GM19328 (cell line): ENCODE measurements around the gene PLCB1.
A peak's percentile ranks its signal among the peaks of the same experiment; 100 is the strongest.

Experiments used
- ATAC-seq: cut with Tn5 transposase; IDR thresholded peaks from one replicate; pipeline ENCODE4 v1.9.1; 2021; ENCODE audit warnings: mild to moderate bottlenecking, moderate library complexity; ENCODE audit not compliant: unreplicated experiment

PLCB1 gene

DNA sequence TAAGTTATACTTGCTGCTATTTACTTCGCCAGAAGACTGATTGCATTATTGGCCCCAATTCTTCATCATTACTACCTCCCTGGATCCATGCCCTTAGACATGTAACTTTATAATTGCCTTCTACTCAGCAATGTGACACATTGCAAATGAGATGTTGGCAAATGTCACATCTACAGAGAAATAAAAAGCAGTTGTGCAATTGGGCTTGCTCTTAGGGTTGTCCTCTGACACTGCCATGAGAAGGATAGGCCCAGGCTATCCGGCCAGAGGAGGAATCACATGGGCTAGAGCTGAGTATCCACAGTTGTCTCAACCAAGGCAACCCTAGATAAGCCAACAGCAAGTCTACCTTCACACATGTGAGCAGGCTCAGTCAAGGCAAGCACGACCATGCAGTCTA lies 447.0 kb downstream of the PLCB1 start:
- no peak for ATAC-seq

DNA sequence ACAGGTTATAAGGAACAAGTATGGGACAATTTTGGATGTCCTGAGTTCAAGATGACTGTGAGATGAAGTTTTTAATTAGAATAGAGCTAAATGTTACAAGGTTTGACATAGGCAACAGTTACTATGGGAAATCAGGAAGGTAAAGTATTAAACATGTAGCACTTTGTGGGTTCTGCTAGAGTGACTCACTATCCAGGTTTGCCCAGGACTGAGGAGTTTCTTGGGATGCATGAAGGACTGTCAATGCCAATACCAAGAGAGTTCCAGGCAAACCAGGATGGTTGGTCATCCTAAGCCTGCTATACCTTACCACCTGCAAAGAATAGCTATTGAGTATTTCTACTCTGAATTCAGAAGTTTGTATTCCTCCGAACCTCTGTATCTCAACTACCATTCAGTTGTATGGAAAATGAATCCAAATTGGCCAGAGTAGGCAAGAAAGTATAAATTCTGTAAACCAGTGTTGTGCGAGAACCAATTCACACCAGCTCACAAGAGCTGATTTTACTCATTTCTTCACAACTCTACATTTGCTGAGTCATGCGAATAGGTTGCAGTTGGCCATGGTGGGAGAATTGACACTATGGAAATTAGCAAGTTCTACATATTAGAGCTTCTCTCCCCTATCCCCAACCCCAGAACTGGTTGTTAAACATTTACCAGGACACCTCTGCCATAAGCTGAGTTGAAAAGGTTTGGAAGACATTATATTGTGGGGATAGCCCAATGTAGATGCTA lies 449.5 kb downstream of the PLCB1 start:
- ATAC-seq = no peak

DNA sequence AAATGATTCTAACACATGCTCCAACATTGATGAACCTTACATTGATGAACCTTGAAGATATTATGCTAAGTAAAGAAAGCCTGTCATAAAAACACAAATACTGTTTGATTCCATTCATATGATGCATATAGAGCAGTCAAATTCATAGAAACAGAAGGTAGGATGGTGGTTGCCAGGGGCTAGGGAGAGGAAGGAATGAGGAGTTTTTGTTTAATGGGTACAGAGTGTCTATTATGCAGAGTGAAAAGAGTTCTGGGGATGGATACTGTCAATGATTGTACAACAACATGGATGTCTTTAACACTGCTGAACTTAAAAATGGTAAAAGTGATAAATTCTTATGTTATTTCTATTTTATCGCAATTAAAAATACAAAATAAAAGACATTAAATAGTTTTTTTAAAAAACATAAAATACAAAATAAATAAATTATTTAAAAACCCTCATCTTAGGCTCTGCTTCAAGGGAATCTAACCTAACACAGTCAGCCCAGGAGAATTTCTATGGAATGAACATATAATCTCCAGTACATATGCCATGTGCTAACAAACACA lies 451.0 kb downstream of the PLCB1 start:
- ATAC-seq = no peak

DNA sequence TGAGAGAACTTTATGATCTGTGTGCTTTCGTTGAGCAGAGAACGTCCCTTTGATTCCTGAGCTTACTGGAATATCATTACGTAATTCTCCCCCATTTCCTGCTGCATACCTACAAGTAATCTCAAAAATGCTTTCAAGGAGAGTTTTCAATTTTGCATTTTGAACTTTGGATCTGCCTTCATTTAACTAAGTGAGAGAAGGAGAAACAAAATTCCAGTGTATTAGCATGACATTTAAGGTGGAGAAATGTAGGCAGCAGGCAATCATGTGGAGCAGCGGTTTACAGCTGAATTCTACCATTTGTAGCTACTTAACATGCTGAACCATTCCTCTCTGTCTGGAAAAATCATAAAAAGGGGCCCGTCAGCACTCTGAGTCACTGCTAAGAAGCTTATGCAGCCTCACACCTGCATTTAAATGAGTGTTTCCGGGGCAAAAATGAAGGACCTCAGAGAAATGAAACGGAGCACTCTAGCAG lies 451.5 kb downstream of the PLCB1 start:
- no peak for ATAC-seq

DNA sequence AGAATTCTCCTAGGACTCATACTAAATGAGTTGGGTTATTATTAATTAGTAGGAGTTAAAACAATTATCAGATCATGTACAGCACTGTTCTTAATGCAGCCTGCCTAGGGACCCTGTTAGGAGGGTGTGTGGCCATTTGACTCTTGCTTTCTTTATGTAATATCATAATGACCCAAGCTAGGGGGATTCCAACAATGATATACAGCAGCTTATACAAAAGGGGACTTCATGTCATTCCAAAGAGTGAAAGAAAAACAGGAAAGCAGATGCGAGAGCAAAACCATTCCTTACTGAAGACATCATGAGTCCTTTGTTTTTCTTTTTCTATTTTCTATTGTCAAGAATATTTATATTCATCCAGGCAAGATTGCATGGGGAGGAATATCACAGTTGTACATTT lies 455.2 kb downstream of the PLCB1 start:
- no peak for ATAC-seq

DNA sequence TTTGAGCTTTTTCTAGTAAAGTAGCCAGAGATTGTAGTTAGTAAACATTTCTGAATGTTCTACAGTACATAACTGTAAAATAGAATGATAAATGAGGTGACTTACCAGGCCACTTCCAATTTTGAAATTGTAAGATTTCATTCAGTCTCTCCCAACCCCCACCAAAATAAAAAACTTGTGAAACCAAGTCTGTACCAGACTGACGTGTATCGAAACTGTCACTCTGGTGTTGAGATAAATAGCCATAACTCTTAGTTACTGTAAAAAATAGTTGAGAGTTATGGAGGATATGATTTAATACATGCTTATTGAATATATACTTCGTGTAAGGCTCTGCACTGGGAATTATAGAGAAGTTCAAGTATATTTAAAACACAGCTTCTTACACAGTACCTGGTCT lies 455.7 kb downstream of the PLCB1 start:
- no peak for ATAC-seq

DNA sequence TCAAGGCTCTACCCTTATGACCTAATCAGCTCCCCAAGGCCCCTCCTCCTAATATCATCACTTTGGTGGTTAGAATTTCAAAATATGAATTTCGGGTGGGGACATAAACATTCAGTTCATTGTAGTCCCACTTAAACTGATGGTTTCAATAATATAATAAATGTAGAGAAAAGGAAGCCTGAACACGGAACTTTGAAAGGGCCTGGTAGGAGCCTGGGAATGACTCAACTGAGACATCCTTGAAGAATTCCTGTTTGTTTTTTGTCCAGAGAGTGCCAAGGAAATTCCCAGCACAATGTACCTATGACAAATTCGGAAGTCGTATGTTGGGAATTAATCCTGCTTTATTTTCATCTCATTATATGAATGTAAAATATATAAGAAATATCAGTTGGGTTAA lies 457.9 kb downstream of the PLCB1 start:
- ATAC-seq = no peak

DNA sequence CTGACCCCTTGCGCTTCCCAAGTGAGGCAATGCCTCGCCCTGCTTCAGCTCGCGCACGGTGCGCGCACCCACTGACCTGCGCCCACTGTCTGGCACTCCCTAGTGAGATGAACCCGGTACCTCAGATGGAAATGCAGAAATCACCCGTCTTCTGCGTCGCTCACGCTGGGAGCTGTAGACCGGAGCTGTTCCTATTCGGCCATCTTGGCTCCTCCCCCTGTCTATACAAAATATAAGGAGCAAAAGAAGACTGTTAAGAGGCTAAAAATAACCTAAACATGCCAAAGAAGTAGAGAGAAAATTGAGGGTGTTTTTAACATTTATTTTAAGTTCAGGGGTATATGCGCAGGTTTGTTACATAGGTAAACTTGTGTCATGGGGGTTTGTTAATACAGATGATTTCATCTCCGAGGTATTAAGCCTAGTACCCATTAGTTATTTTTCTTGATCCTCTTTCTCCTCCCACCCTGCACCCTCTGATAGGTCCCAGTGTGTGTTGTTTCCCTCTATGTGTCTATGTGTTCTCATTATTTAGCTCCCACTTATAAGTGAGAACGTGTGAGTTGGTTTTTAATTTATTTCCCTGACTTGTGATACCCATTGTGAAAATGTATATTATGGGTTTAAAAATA lies 469.0 kb downstream of the PLCB1 start:
- peak; percentile 15 for ATAC-seq

DNA sequence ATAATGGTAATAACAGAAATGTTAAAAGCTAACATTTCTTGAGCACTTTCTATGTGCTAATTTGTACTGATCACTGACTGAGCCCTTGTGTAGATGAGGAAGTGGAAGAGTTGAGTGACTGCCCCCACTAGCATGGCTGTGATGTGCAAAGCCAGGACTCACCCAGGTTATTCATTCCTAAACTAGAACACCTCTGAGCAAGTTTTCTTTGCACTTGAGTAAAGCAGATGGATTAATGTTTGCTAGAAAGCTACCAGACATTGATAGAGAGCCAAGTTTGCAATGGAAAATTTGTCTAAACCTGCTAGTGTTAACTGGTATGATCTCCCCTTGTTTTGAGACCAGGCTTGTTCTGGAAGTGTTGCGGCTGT lies 469.5 kb downstream of the PLCB1 start:
- peak; percentile 70 for ATAC-seq

DNA sequence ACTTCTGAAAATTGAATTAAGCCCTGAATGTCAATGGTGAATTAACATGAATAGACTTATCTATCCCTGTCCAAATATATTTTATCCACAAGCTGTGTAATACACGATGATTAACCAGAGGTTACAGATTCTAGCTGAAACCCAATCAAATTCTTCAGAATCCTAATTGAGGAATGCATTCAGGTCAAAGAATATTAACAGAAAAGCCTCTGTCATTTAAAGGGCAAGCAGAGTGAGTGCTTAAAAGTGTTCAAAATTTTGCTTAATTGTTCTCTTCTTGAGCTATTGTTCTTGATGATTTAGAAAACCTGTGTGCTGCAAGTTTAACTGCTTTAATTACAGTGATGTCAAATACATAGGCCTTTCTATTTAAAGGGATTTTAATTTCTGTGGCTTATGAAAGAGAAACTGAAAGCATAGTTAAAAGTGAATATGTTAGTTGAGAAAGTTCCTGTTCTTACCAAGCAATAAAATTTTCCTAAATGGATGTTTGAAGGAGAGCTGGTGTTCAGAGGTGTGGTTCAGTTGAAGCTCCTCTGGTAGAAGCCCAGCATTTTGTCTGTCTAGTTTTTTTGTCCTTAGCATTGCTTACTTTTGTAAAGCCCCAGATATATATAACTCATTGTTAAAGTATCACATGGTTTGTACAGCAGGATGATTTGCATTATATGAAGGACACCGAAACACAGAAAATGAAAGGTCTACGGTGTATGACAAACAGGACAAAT lies 470.5 kb downstream of the PLCB1 start:
- ATAC-seq = peak; percentile 78

DNA sequence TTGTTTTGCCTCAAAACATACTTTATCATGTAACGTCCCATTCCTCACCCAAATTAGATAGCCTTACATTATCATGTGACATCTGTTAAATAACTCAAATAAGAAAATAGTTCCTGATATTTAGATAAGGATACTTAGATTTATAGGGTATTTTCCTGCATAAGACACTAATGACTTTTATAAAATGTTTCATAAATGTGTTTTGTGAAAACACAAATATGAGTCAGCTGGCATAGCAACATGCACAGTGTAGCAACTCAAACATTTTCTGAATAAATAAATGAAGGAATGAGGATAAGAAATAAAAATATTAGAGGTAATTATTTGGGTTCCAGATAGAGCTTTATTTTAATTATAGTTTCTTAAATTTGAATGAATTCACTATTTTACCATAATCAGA lies 476.4 kb downstream of the PLCB1 start:
- no peak for ATAC-seq

DNA sequence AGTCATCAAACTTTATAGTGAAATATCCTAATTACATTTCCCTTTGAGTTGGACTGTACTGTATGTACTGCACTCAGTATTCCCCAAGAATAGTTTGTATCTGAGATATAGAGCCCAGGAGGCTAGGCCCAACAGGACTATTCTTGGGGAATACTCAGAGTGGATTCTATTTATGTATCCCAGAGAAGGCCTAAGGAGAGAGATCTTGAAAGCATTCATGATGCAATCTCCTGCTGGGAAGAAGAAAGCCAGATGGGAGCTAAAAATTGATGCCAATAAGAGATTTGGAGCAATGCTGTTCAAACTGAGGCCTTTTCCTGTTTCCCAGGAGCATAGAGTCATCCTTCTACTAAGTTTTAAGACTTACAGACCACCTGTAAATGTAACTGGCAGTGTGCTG lies 484.7 kb downstream of the PLCB1 start:
- no peak for ATAC-seq

DNA sequence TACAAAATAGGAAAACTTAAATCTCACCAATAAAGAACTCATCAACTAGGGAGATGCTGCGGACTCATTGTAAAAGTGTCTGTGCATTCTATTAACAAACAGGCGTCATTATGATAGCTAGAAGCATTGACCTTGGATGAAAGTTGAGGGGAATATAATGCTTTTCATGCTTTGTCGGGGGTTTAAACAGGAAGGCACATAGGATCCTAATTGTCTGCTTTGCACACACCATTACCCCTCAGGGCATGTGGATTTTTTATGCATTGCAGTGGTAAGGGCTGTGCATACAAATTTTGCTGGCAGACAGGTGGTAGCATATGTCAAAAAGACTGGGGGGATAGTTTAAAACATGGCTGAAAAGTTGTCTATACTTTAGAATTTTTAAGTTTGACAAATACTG lies 488.9 kb downstream of the PLCB1 start:
- ATAC-seq = no peak

DNA sequence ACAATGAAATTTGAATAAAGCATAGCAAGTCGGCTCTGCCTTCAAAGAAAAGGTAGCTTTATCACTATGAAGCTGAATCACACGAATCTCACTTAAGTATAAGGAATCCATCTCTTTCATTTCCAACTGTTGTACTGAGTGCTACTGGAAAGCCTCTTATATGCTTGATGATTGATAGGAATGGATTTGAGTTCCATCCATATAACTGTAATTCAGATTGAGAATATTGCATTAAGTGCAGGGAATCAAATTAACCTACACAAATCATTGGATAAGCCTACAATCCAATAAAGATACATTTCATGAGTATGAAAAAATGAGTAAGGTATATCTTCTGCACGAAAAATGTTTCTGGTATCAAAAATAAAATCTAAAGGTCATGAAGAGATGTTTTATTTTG lies 492.0 kb downstream of the PLCB1 start:
- no peak for ATAC-seq

DNA sequence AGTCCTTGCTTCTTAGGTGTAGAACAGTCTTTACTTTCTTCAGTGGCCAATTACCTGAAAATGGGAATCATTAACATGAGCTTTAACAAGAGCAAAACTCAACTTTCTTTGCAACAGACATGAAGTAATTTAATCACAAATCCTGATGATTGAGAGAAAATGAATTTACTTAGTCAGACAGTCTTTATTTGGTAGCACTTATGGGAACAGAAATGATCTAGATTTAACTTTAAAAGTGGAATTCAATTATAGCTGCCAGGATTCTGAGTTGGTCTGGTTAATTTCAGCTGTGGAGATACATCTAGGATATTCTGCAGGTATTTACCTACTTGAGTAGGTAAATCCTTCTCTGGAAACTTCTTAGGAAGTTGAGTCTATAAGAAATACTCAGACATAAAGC lies 492.6 kb downstream of the PLCB1 start:
- no peak for ATAC-seq

DNA sequence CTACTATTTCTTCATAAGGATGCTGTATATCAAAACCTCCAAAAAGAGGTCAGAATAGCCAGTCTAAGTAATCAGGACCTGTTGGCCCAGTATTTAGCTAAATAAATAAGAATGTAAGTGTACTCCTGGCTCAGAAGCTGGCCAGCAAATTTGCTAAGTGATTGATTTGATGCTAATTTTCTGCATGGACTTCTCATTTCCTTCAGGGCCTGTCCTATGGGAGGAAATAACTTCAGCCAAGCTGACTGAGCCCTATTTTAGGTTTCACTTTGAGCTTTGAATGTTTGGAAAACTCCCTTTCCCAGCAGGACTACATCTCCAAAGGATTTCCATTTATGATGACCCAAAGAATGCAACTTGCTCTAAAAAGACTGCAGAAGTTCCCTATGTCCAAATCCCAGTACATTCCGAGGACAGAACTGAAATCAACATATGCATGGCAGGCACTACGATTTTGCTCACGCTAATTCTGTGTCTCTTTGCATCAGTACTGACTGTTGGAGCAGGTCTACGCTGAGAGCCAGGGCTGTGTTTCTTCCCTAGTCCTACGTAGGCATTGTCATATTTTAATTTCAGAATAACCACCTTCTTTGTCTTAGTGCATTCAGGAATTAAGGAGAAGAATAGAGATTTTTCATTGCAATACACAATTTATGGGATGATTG lies 495.4 kb downstream of the PLCB1 start:
- ATAC-seq = no peak

DNA sequence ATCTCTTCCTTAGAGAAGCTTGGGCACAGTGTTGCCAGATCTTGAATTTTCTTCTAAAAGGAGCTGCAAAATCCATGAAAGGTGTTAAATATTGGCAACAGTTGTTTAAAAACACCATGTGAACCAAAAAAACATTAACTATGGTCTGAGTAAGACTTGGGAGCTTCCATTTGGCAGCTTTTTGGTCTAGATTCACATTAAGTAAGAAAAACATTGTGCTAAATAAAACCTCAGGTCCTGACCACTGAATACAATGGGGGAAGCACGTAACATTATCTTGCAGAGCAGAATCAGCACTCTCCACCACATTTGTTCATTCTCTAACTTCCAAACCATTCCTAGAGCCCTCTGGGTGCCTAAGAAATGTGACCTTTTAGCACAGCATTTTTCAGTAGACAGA lies 499.2 kb downstream of the PLCB1 start:
- ATAC-seq = no peak

DNA sequence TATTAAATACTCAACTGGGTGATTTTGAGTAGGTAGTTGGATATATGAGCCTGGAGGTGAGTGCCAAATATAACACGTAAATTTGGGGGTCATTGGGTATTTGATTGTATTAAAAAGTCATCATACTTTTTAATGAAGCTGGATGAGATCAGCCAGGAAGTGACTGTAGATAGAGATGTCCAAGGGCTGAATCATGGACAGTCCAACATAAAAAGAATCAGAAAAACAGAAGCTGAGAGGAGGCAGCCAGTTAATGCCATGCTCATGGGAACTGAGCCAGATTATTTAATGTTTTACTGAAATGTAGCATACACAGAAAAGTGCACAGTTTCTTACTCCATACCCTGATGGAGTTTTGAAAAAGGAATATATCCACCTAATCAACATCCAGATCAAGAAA lies 501.3 kb downstream of the PLCB1 start:
- no peak for ATAC-seq

DNA sequence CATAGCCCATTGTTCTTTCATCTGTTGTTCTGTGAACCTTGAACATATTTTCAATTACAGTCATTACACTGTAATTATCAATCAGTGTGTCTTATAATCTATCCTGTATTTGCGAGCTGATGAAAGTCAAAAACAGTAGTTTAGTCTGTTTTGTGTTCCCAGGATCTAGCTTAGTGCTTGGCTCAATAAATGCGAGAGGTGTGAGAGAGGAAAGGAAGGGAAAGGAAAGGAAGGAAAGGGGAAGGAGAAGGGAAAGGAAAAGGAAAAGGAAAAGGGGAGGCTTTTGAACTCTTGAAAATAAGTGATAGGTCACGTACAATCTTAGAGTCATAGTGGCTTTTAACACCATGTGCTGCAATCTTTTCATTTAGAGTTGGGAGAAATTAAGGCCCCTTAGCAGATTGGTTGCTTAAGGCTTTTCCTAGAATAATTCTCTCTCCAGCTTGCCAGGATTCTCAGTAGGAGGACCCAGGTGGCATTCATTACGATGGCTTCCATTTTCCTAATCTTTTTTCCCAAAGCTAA lies 503.0 kb downstream of the PLCB1 start:
- ATAC-seq = no peak

DNA sequence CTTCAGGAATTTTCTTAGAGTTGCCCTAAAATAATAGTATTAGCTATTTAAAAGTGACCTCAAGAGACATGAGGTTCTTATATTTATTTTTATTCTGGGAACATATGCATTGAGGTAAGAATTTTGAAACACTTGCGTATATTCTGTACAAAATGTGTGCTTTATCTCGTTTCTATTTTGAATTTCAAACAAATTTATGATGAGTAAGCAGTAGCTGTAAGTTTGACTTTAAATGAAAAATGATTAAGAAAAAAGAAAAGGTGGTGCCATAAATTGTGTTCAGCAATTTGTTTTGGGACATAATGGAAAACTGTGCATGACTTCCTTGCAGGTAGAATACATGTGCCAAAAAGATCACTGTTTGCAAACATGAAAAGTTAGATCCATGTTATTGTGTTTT lies 503.8 kb downstream of the PLCB1 start:
- no peak for ATAC-seq
